ENCODE measurements around the gene DIPK1A.

DNA sequence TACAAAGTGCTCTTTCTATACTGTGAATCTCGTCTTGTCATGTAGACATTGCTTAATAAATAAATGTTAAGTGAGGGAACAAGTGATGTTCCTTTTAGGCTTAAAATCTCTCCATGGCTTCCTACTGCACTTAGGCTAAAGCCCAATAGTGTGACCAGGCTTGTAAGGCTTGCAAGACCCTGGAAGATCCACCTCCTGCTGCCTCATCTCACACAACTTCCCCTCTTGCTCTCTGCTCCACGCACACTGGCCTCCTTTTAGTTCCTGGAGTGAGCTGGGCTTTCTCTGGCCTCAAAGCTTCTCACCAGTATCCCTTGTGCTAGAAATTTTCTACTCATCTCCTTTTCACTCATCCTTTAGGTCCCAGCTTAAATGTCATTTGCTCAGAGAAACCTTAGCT is 41.5 kb upstream of the DIPK1A start:
- TF ChIP-seq POLR2A (IDR thresholded peaks at IDR 0.05) (no peak), CTCF (IDR thresholded peaks at IDR 0.05) (no peak)
